Kidney (tissue), 14 donors: ENCODE results near the gene PRKCZ. TPM values are rescaled to one million over a fixed set of nuclear protein-coding genes. Genes with fewer than 3 reads are reported as not detected.

Source experiments
- DNase-seq, 5 donors: peaks; one replicate each; pipeline ENCODE4 v3.0.0-alpha.2; 2013 to 2020
- FAIRE-seq: peaks from 2 replicates; lab custom pipeline; 2012; peaks lifted over from hg19 to GRCh38; lab: Jason Lieb, UNC
- H3K27ac ChIP-seq, 2 donors: one replicate each; pipeline ENCODE4 v1.7.0; 2013; ENCODE audit warnings: low read depth in 2 of 2, low read length in 2 of 2, inconsistent platforms in 1 of 2
- H3K27me3 ChIP-seq: one replicate; pipeline ENCODE4 v1.7.1; 2013; ENCODE audit warnings: low read length, inconsistent platforms; ENCODE audit not compliant: control insufficient read depth, insufficient read depth
- H3K36me3 ChIP-seq, 3 donors: one replicate each; pipeline versions ENCODE4 v1.7.0 to v1.7.1; 2013; ENCODE audit warnings: low read length in 3 of 3, control low read depth in 1 of 3, inconsistent platforms in 1 of 3; ENCODE audit not compliant: insufficient read depth in 3 of 3, control insufficient read depth in 2 of 3
- H3K4me1 ChIP-seq, 3 donors: one replicate each; pipeline versions ENCODE4 v1.7.0 to v1.7.1; 2013; ENCODE audit warnings: low read length in 3 of 3, inconsistent platforms in 1 of 3, low read depth in 1 of 3; ENCODE audit not compliant: control insufficient read depth in 2 of 3, insufficient read depth in 2 of 3
- H3K4me3 ChIP-seq, 3 donors: one replicate each; pipeline versions ENCODE4 v1.7.0 to v1.8.1; 2013; ENCODE audit warnings: low read length in 3 of 3, control low read depth in 1 of 3, inconsistent platforms in 1 of 3
- H3K9ac ChIP-seq, 3 donors: one replicate each; pipeline versions ENCODE4 v1.7.0 to v1.7.1; 2013; ENCODE audit warnings: low read length in 3 of 3, control low read depth in 1 of 3, inconsistent platforms in 1 of 3
- H3K9me3 ChIP-seq, 3 donors: one replicate each; pipeline versions ENCODE4 v1.7.0 to v1.7.1; 2013; ENCODE audit warnings: low read length in 3 of 3, control low read depth in 1 of 3, inconsistent platforms in 1 of 3; ENCODE audit not compliant: control insufficient read depth in 2 of 3, insufficient read depth in 1 of 3
- intact Hi-C: fragments of 100-400 bp; cut with DNase I; formaldehyde crosslinking; loops from one replicate; pipeline ENCODE4 v1.11.1; 2022
- polyA plus RNA-seq: library from polyadenylated mRNA; stranded (reverse); fragments of 350-450 nt; fragmentation: Illumina TruSeq; extraction: RNeasy Lipid Tissue Mini Kit (QIAGEN cat#74804); gene quantifications from one replicate; pipeline ENCODE4 v1.2.3, GENCODE V29; 2014; ENCODE audit warnings: low read depth, low replicate concordance; ENCODE audit not compliant: insufficient read depth
- total RNA-seq: library from RNA; stranded (reverse); fragmentation: NEBNext Ultra II Directional; extraction: Animal tissue kit (Norgen Biotek cat#: 25700); gene quantifications from one replicate; pipeline ENCODE4 v1.2.1, GENCODE V29; 2021
- TF ChIP-seq, protein P1 (sequence below): IDR thresholded peaks from 3 replicates; pipeline ENCODE4 v1.5.1; 2012; ENCODE audit warnings: mild to moderate bottlenecking, moderate library complexity, borderline replicate concordance; ENCODE audit not compliant: insufficient read depth; ENCODE audit errors: extremely low read depth
- donor health status: control.
- donor health status: control.
- donor health status: control.
- donor health status: control.
- donor health status: control.
- donor health status: DM: yes; HTN: yes; CAD: no.
- donor health status: Normal renal cell carcinoma (clear cell type).

PRKCZ gene
- total and polyA plus RNA-seq, 2 donors from 2014 or later, result 24.7 to 42.4 TPM

DNA sequence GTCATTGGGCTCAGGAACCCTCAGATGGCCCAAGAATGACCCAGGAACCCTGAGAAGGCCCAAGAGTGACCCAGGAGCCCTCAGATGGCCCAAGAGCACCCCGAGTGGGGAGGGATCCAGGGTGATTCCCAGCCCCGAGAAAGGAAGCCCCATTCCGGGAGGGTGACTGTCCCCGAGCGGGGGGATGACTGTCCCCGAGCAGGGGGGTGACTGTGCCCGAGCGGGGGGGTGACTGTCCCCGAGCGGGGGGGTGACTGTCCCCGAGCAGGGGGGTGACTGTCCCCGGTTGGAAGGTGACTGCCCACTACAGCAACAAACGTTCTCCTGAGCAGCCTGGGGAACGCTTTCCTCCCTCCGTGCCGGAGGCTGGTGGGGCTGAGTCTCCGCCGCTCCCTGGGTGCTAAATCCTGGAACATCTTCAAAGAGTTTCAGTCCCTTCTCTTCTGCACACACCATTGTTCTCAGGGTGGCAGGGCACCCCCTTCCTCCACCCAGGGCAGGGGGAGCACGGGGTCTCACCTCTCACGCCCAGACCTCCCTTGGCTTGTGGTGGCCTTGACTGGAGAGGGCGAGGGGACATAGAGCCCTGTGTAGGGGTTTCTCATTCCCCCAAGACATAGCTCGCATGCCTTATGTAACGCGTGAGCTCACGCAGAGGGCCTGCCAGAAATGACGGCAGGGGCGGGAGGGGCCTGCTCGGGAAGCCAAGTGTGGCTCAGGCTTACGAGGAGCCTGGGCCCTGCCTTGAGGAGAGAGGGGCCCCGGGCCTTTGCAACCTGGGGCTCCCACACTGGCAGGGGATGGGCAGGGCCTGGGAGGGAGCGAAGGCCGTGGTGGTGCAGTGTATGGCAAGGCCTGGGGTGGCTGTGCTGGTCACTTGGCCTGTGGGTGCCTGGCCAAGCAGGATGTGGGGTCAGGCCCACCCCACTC is 163.6 kb downstream of the PRKCZ start:
- Histone ChIP-seq H3K4me1 (peaks cover 0 to 35% (median 25%) of the 10 kb centered on the region in 3 donors), H3K27ac (peak overlapping the region; percentile 96 to 97), H3K36me3 (no peaks in the 10 kb centered on the region), H3K4me3 (peak overlapping the region in 1 of 3 donors; percentile 46), H3K9me3 (no peaks in the 10 kb centered on the region), H3K9ac (peak overlapping the region in 2 of 3 donors; percentile 83 to 89), H3K27me3 (no peaks in the 10 kb centered on the region)
- FAIRE-seq (no peak), DNase-seq (peak; percentile 60 to 93 (median 76))
- TF ChIP-seq, protein P1, sequence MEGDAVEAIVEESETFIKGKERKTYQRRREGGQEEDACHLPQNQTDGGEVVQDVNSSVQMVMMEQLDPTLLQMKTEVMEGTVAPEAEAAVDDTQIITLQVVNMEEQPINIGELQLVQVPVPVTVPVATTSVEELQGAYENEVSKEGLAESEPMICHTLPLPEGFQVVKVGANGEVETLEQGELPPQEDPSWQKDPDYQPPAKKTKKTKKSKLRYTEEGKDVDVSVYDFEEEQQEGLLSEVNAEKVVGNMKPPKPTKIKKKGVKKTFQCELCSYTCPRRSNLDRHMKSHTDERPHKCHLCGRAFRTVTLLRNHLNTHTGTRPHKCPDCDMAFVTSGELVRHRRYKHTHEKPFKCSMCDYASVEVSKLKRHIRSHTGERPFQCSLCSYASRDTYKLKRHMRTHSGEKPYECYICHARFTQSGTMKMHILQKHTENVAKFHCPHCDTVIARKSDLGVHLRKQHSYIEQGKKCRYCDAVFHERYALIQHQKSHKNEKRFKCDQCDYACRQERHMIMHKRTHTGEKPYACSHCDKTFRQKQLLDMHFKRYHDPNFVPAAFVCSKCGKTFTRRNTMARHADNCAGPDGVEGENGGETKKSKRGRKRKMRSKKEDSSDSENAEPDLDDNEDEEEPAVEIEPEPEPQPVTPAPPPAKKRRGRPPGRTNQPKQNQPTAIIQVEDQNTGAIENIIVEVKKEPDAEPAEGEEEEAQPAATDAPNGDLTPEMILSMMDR, result no peak
- intact Hi-C loops, result loop anchor here (10.0 kb wide), 1 partner anchor 101 kb away; no protein-coding TSS in a partner anchor

DNA sequence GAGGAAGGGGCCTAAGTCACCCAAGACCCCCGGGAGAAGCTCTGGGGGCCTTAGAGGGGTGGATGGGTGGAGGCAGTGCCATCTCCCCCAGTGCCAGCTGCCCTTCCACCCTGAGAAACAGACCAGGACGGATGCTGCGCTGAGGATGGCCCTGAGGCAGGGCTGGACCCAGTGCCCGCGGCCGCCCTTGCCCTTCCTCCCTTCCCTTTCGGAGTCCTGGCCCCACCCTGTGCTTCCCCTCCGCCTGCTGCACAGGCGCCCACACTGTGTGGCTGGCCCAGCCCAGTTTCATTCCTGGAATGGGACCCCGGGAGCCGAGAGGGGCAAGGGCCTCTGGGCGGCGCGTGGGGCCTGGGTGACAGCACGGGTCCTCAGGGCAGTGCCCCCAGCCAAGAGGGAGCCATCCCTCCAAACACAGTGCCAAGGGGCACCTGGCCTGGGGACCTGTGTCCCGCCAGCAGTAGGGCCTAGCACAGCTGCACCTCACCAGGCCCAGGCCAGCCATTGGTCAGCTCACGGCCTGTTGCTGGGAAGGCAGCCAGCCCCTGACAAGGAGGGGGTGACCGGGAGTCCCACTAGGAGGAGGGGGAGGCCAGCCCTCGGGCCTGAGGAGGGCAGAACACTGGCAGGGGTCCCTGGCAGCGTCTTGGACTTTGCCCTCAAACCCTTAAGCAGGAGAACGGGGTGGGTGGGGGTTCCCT is 164.5 kb downstream of the PRKCZ start:
- Histone ChIP-seq H3K36me3 (no peaks in the 10 kb centered on the region), H3K27me3 (no peaks in the 10 kb centered on the region), H3K4me1 (peaks cover 0 to 27% (median 21%) of the 10 kb centered on the region in 3 donors), H3K9me3 (no peaks in the 10 kb centered on the region), H3K9ac (peak overlapping the region in 2 of 3 donors; percentile 83 to 89), H3K4me3 (no peak overlapping the region), H3K27ac (peak overlapping the region; percentile 96 to 97)
- intact Hi-C loops, result loop anchor here (10.0 kb wide), 1 partner anchor 100 kb away; no protein-coding TSS in a partner anchor
- FAIRE-seq, result no peak
- TF ChIP-seq, protein P1, result no peak
- peak in 3 of 5 donors; percentile 81 to 88 (median 82) for DNase-seq

DNA sequence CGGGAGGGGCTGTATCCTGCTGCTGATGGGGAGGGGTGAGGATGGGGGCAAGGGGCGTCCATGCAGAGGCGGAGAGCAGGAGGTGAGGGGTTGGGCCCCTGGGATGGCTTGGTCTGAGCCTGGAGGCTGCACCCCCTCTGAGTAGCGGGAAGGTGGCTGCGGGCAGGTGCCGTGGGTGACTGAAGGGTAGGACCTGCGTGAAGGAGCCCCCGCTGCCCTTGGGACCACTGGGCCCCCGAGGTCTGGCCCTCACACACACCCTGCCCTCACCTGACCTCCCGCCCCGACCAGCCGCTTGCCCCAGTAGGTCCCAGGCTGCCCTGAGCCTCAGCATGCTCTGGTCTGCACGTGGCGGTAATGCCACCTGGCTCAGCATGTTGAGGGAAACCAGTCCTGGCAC is 165.1 kb downstream of the PRKCZ start:
- Histone ChIP-seq H3K36me3 (no peaks in the 10 kb centered on the region), H3K9me3 (no peaks in the 10 kb centered on the region), H3K9ac (no peak overlapping the region), H3K27ac (peak overlapping the region in 1 of 2 donors; percentile 96), H3K4me3 (no peak overlapping the region), H3K4me1 (peaks cover 0 to 25% (median 21%) of the 10 kb centered on the region in 3 donors), H3K27me3 (no peaks in the 10 kb centered on the region)
- TF ChIP-seq, protein P1, result no peak
- no peak for FAIRE-seq
- intact Hi-C loops, result loop anchor here (10.0 kb wide), 1 partner anchor 99 kb away; no protein-coding TSS in a partner anchor
- no peak for DNase-seq
